HG03039 (cell line): ENCODE results near the gene SCN4B.

Source experiments
- ATAC-seq: cut with Tn5 transposase; IDR thresholded peaks from one replicate; pipeline ENCODE4 v1.9.1; 2021; ENCODE audit warnings: mild to moderate bottlenecking, moderate library complexity; ENCODE audit not compliant: unreplicated experiment

The SCN4B gene

GRCh38 chr11:118105657-118106305 is 46.8 kb downstream of the SCN4B start:
- ATAC-seq, result no peak

GRCh38 chr11:118104491-118104890 is 48.1 kb downstream of the SCN4B start:
- no peak for ATAC-seq

GRCh38 chr11:118102721-118103261 is 49.8 kb downstream of the SCN4B start:
- no peak for ATAC-seq

GRCh38 chr11:118100691-118101232 is 51.9 kb downstream of the SCN4B start:
- no peak for ATAC-seq

GRCh38 chr11:118099838-118100556 is 52.6 kb downstream of the SCN4B start:
- no peak for ATAC-seq

- ATAC-seq, result no peak
Measured at GRCh38 chr11:118098996-118099837, 53.4 kb downstream of the SCN4B start.

- no peak for ATAC-seq
Measured at GRCh38 chr11:118095967-118096367, 56.7 kb downstream of the SCN4B start.

GRCh38 chr11:118095493-118095892 is 57.1 kb downstream of the SCN4B start:
- no peak for ATAC-seq

- no peak for ATAC-seq
Measured at GRCh38 chr11:118092907-118093571, 59.6 kb downstream of the SCN4B start.

GRCh38 chr11:118091690-118092089 is 60.9 kb downstream of the SCN4B start:
- no peak for ATAC-seq

- ATAC-seq, result no peak
Measured at GRCh38 chr11:118090545-118091162, 62.0 kb downstream of the SCN4B start.

- ATAC-seq, result no peak
Measured at GRCh38 chr11:118088531-118088930, 64.1 kb downstream of the SCN4B start.

- no peak for ATAC-seq
Measured at GRCh38 chr11:118087931-118088330, 64.7 kb downstream of the SCN4B start.

- no peak for ATAC-seq
Measured at GRCh38 chr11:118086913-118087768, 65.5 kb downstream of the SCN4B start, which contains the start of gene SMIM35. Gene SMIM35, minus strand, starts transcription at chr11:118086963. Its CDS starts 206 bp downstream, at chr11:118086757.

GRCh38 chr11:118084656-118085055 is 68.0 kb downstream of the SCN4B start:
- ATAC-seq, result no peak

- ATAC-seq, result no peak
Measured at GRCh38 chr11:118084247-118084646, 68.4 kb downstream of the SCN4B start.
